Duodenal mucosa (tissue), 2 donors: ENCODE results near the gene SOX12.

Experiments used
- H3K27ac ChIP-seq: one replicate; pipeline ENCODE4 v1.7.0; 2013; ENCODE audit warnings: low read depth, low read length
- H3K27me3 ChIP-seq, 2 donors: one replicate each; pipeline ENCODE4 v1.7.0; 2013; ENCODE audit warnings: low read length in 2 of 2, control low read depth in 1 of 2; ENCODE audit not compliant: insufficient read depth in 2 of 2, control insufficient read depth in 1 of 2
- H3K36me3 ChIP-seq, 2 donors: one replicate each; pipeline ENCODE4 v1.7.0; 2013; ENCODE audit warnings: low read length in 2 of 2, control low read depth in 1 of 2; ENCODE audit not compliant: insufficient read depth in 2 of 2, control insufficient read depth in 1 of 2
- H3K4me1 ChIP-seq, 2 donors: one replicate each; pipeline ENCODE4 v1.7.0; 2013; ENCODE audit warnings: low read length in 2 of 2, control low read depth in 1 of 2; ENCODE audit not compliant: insufficient read depth in 2 of 2, control insufficient read depth in 1 of 2
- H3K4me3 ChIP-seq, 2 donors: one replicate each; pipeline ENCODE4 v1.7.0; 2013; ENCODE audit warnings: low read length in 2 of 2, low read depth in 1 of 2
- H3K9ac ChIP-seq, 2 donors: one replicate each; pipeline ENCODE4 v1.7.0; 2013; ENCODE audit warnings: low read length in 2 of 2, low read depth in 1 of 2
- H3K9me3 ChIP-seq, 2 donors: one replicate each; pipeline ENCODE4 v1.7.0; 2013; ENCODE audit warnings: low read length in 2 of 2, control low read depth in 1 of 2; ENCODE audit not compliant: control insufficient read depth in 1 of 2

Gene SOX12

DNA sequence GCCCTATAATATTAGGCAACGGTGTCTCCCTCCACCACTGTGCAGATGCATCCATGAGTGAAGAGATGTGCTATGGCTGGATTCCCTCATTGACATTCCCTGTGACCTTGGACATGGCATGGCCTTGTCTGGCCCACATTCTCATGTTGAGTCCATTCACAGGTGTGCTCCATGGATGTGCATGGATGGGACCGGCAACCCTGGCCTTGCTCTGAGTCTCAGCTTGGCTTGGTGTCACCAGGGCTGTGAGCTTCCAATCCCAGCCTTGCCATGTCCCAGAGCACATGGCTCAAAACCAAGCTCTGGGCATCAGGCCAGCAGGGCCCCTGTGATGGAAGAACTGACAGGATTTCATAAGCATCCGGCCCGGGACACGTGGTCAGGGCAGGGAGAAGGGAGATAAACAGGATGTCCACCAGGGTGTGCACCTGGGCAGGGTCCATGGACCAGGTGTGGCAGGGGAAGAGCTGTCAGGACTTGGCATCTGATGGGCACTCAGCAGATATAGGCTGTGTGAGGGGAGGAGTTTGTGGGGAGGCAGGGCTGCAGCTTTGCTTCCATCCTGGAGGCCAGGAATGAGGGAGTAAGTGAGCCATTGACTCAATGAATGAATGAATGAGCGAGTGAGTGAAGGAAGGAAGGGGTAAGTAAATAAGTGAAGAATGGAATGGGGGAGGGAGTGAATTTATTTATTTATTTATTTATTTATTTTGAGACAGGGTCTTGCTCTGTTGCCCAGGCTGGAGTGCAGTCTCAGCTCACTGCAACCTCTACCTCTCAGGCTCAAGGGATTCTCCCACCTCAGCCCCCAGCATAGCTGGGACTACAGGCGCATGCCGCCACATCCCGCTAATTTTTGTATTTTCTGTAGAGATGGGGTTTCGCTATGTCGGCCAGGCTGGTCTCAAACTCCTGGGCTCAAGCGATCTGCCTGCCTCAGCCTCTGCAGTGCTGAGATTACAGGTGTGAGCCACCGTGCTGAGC lies 37.2 kb downstream of the SOX12 start:
- no peaks in the 10 kb centered on the region for H3K9me3 ChIP-seq
- H3K27me3 ChIP-seq = no peaks in the 10 kb centered on the region
- no peak overlapping the region for H3K4me3 ChIP-seq
- H3K4me1 ChIP-seq = peaks cover 0 to 6% of the 10 kb centered on the region in 2 donors
- H3K9ac ChIP-seq = no peak overlapping the region
- no peak overlapping the region for H3K27ac ChIP-seq
- no peaks in the 10 kb centered on the region for H3K36me3 ChIP-seq

DNA sequence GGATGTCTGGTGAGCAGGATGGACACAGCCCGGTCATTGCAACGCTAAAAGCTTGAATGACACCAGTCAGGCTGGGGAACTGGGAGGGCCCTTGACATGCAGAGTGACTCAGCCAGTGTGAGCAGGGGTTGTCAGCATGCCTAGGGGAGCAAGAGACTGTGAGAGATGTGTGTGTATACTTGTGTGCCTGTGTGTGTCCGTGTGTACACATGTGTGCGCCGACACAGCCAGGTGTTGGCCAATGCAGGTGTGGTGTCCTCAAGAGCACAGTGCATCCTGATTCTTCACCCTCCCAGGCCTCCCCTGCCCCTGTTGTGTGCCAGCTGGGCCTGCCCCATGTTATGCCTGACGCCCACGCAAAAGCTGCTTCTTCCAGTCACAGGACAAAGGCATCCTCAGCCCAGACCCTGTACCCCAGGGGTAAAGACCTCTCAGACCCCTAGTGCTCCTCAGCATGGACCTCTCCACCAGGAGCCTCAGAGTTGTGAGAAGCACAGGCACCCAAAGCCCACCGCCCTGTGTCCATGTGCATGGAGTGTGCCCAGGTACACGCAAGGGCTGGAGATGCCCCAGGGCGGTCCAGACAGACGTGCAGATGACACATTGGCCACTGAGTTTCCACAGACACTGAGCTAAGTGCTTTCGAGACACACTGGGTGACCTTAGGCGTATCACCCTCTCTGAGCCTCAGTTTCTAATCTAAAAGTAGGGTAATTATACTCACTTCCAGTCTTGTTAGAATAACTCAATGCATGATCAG lies 38.1 kb downstream of the SOX12 start:
- Histone ChIP-seq H3K9me3 (no peaks in the 10 kb centered on the region), H3K27ac (no peak overlapping the region), H3K4me1 (peaks cover 0 to 6% of the 10 kb centered on the region in 2 donors)

DNA sequence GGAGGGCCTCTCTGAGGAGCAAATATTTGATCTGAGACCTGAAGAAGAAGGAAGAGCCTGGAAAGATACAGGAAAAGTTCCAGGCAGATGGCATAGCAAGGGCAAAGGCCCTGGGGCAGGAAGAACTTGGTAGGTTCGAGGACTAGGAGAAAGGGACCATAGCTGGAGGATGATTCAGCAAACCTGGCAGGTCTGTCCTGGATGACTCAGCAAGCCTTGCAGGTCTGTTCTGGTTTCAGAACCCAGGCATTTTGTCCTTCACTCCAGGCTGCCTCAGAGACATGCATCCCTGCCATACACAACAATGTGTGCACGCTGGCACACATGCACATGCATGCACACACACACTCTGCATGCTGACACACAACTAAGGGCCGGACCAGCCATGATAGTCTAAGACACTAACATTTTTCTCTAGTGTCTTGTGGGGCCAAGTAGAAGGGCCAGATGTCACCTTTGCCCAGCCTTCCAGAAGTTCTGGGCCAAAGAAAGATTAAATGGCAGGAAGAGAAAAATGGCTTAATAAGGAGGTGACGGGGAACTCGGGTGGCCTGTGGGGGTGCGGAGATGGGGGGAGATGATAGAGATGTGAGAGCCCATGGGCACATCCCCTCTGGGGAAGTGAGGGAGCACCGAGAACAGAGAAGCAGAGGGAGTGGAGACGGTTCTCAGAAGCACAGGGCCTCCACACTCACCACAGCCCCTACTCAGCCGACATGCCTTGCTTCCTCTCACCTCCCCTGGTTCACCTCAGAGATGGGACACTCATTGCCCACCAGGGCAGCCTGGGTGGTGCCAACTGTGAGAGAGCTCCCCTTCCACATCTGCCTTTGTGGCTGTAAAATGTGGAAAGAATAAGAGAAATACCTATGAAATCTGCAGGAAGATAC lies 39.8 kb downstream of the SOX12 start:
- no peak overlapping the region for H3K27ac ChIP-seq
- no peak overlapping the region for H3K9ac ChIP-seq

More for the DNA sequence above, 38.1 kb downstream of the SOX12 start:
- Histone ChIP-seq H3K27me3 (no peaks in the 10 kb centered on the region), H3K9ac (no peak overlapping the region), H3K4me3 (no peak overlapping the region), H3K36me3 (no peaks in the 10 kb centered on the region)

DNA sequence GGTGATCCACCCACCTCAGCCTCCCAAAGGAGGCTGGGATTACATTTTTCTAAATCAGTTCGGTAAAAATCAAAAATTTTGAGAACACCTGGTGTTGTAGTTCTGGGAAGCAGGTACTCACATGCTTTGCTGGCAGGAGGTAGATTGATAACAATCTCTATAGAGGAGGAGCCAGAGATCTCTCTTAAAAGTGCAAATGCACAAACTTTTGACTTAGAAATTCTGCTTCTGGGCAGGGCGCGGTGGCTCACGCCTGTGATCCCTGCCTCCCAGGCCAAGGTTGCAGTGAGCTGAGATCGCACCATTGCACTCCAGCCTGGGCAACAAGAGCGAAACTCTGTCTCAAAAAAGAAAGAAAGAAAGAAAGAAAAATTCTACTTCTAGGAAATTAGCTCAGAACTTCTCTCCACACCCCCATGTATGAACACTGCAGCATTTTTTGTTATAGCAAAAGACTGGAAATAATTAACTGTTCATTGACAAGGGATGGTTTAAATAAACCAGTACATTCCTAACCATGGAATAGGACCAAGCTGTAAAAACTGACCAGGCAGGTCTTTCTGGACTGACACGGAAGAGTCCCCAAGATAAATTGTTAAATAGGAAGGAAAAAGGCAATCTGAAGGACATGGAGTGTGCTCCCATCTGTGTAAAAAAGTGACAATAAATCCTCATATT lies 40.8 kb downstream of the SOX12 start:
- Histone ChIP-seq H3K27ac (no peak overlapping the region), H3K9ac (no peak overlapping the region), H3K27me3 (no peaks in the 10 kb centered on the region), H3K4me3 (no peak overlapping the region), H3K4me1 (peaks cover 0 to 6% of the 10 kb centered on the region in 2 donors), H3K9me3 (no peaks in the 10 kb centered on the region), H3K36me3 (no peaks in the 10 kb centered on the region)

More for the DNA sequence above, 39.8 kb downstream of the SOX12 start:
- H3K4me3 ChIP-seq = no peak overlapping the region
- H3K9me3 ChIP-seq = no peaks in the 10 kb centered on the region
- no peaks in the 10 kb centered on the region for H3K27me3 ChIP-seq
- H3K4me1 ChIP-seq = peaks cover 0 to 6% of the 10 kb centered on the region in 2 donors
- no peaks in the 10 kb centered on the region for H3K36me3 ChIP-seq

DNA sequence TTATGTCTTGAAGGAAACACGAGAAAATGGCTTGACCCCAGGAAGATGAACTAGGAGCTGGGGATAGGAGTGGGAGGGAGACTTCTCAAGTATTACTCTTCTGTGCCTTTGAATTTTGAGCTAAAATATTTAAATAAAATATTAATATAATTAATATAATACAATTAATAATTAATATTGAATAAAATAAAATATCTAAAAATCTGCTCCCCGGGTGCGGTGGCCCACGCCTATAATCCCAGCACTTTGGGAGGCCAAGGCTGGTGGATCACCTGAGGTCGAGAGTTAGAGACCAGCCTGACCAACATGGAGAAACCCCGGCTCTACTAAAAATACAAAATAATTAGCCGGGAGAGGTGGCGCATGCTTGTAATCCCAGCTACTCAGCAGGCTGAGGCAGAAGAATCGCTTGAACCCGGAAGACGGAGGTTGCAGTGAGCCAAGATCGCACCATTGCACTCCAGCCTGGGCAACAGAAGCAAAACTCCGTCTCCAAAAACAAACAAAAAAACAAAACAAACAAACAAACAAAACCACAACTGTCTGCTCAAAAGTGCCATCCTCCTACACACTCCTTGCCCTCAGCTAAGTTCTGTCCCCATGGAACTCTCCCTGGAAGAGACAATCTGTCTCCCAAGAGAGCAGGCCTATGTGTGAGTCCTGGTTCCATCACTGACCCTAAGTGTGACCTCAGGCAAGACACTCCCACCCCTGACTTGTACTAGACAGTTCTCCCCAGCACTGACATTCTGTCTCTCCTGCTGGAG lies 41.5 kb downstream of the SOX12 start:
- Histone ChIP-seq H3K9ac (no peak overlapping the region), H3K27me3 (no peaks in the 10 kb centered on the region), H3K27ac (no peak overlapping the region), H3K36me3 (no peaks in the 10 kb centered on the region), H3K4me3 (no peak overlapping the region), H3K9me3 (no peaks in the 10 kb centered on the region), H3K4me1 (peaks cover 3 to 6% of the 10 kb centered on the region in 2 donors)

DNA sequence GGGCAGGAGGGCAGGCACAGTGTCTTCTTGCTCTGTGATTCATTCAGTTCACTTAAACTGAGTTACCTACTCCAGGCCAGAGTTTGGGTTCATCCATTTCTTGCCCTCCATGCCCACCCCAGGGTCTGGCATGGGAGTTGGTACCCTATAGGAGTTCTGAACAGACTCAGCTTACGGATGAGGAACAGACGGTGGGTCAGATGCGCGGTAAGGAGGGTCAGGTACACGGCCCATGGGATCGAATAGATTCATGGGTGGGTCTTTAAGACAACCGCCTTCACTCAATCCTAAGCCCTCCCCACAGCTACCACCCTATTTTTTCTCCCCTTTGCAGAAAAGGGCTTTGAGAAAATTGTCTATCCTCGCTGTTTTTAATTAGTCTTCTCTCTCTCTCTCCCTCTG lies 42.1 kb downstream of the SOX12 start:
- no peaks in the 10 kb centered on the region for H3K36me3 ChIP-seq
- H3K4me3 ChIP-seq = no peak overlapping the region
- no peak overlapping the region for H3K27ac ChIP-seq
- H3K9ac ChIP-seq = no peak overlapping the region
- no peaks in the 10 kb centered on the region for H3K27me3 ChIP-seq
- H3K4me1 ChIP-seq = peaks cover 1 to 3% of the 10 kb centered on the region in 2 donors
- H3K9me3 ChIP-seq = no peaks in the 10 kb centered on the region

DNA sequence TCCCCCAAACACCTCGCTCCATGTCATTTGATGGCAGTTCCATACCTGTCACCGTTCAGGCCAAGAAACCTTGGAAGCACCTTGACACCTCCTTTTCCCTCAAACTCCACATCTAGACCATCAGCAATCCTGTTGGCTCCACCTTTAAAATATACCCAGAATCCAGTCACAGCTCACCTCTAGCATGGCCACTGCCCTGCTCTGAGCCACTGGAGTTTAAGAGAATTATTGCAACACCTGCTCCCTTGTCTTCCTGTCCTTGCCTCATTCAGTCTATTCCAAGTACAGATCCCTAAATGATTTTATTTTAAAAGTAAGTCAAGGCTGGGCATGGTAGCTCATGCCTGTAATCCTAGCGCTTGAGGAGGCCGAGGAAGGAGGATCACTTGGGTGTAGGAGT lies 43.6 kb downstream of the SOX12 start:
- Histone ChIP-seq H3K9ac (no peak overlapping the region), H3K36me3 (no peaks in the 10 kb centered on the region), H3K9me3 (no peaks in the 10 kb centered on the region), H3K27me3 (no peaks in the 10 kb centered on the region), H3K4me1 (peaks cover 0 to 3% of the 10 kb centered on the region in 2 donors), H3K4me3 (no peak overlapping the region), H3K27ac (no peak overlapping the region)

DNA sequence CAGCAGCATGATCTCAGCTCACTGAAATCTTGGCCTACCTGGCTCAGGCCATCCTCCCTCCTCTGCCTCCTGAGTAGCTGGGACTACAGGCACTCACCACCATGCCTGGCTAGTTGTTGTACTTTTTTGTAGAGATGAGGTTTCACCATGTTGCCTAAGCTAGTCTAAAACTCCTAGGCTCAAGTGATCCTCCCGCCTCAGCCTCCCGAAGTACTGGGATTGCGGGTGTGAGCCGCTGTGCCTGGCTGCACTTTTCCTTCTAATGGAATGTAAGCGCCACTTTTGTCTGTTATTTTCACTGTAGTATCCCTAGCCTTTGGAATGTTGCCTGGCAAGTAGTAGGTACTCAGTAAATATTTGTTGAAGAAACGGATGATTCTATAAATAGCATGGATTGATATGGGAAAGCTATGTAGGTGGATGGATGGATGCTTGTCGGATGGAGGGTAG lies 44.8 kb downstream of the SOX12 start:
- H3K27ac ChIP-seq = no peak overlapping the region
- no peak overlapping the region for H3K9ac ChIP-seq
- H3K4me1 ChIP-seq = peaks cover 0 to 3% of the 10 kb centered on the region in 2 donors
- no peaks in the 10 kb centered on the region for H3K27me3 ChIP-seq
- no peaks in the 10 kb centered on the region for H3K36me3 ChIP-seq
- no peaks in the 10 kb centered on the region for H3K9me3 ChIP-seq
- no peak overlapping the region for H3K4me3 ChIP-seq
